SK-N-SH treated with all-trans-retinoic acid at 6 μM for 48 hours (cell line): ENCODE results near the gene HACD1.

Experiments used
- ATAC-seq: fragments of 200-7000 bp; cut with Tn5 transposase; 3 replicates; pipeline ENCODE4 v1.9.1; 2020; ENCODE audit warnings: mild to moderate bottlenecking, moderate library complexity
- ARNTL ChIP-seq: fragments of 450-650 bp; formaldehyde crosslinking; IDR thresholded peaks from 2 replicates; pipeline ENCODE4 v1.5.0; 2020; ENCODE audit warnings: low read depth, mild to moderate bottlenecking, moderate library complexity, borderline replicate concordance
- CREB5 ChIP-seq: fragments of 250-450 bp; sonication (Bioruptor Pico); IDR thresholded peaks from 2 replicates; pipeline ENCODE4 v1.5.1; 2020; ENCODE audit warnings: low read depth, mild to moderate bottlenecking, moderate library complexity
- CSDC2 ChIP-seq: fragments of 250-450 bp; sonication (Bioruptor Pico); IDR thresholded peaks from 2 replicates; pipeline ENCODE4 v1.5.0; 2020; ENCODE audit warnings: mild to moderate bottlenecking, moderate library complexity
- CSRNP3 ChIP-seq: fragments of 250-450 bp; sonication (Bioruptor Pico); IDR thresholded peaks from 2 replicates; pipeline ENCODE4 v1.5.1; 2021; ENCODE audit warnings: mild to moderate bottlenecking, moderate library complexity
- ESRRG ChIP-seq: fragments of 250-450 bp; sonication (Bioruptor Pico); IDR thresholded peaks from 2 replicates; pipeline ENCODE4 v1.6.1; 2021; ENCODE audit warnings: mild to moderate bottlenecking
- GLIS3 ChIP-seq: fragments of 250-450 bp; sonication (Bioruptor Pico); IDR thresholded peaks from 2 replicates; pipeline ENCODE4 v1.5.0; 2020; ENCODE audit warnings: mild to moderate bottlenecking, moderate library complexity
- ISL1 ChIP-seq: fragments of 250-450 bp; sonication (Bioruptor Pico); IDR thresholded peaks from 2 replicates; pipeline ENCODE4 v2.1.2; 2022; ENCODE audit warnings: mild to moderate bottlenecking, moderate library complexity
- OSR1 ChIP-seq: fragments of 250-450 bp; sonication (Bioruptor Pico); IDR thresholded peaks from 2 replicates; pipeline ENCODE4 v1.8.0; 2022; ENCODE audit warnings: moderate library complexity, mild to moderate bottlenecking, inconsistent platforms
- PATZ1 ChIP-seq: fragments of 250-450 bp; sonication (Bioruptor Pico); IDR thresholded peaks from 2 replicates; pipeline ENCODE4 v1.8.0; 2020; ENCODE audit warnings: mild to moderate bottlenecking, moderate library complexity, borderline replicate concordance
- POU6F1 ChIP-seq: fragments of 250-450 bp; sonication (Bioruptor Pico); IDR thresholded peaks from 2 replicates; pipeline ENCODE4 v1.8.0; 2021; ENCODE audit warnings: low read depth, mild to moderate bottlenecking, moderate library complexity, borderline replicate concordance
- PPARA ChIP-seq: fragments of 250-450 bp; sonication (Bioruptor Pico); IDR thresholded peaks from 2 replicates; pipeline ENCODE4 v1.5.0; 2020; ENCODE audit warnings: mild to moderate bottlenecking, borderline replicate concordance
- RARB ChIP-seq: fragments of 250-450 bp; sonication (Bioruptor Pico); IDR thresholded peaks from 2 replicates; pipeline ENCODE4 v1.8.0; 2021; ENCODE audit warnings: mild to moderate bottlenecking, moderate library complexity
- SNAI2 ChIP-seq: fragments of 250-450 bp; sonication (Bioruptor Pico); IDR thresholded peaks from 2 replicates; pipeline ENCODE4 v1.5.0; 2020; ENCODE audit warnings: mild to moderate bottlenecking, moderate library complexity
- TCF4 ChIP-seq: fragments of 250-450 bp; sonication (Bioruptor Pico); IDR thresholded peaks from 2 replicates; pipeline ENCODE4 v1.8.0; 2021; ENCODE audit warnings: mild to moderate bottlenecking, moderate library complexity, borderline replicate concordance
- TOX ChIP-seq: fragments of 250-450 bp; sonication (Bioruptor Pico); IDR thresholded peaks from 2 replicates; pipeline ENCODE4 v1.8.0; 2021; ENCODE audit warnings: mild to moderate bottlenecking, moderate library complexity, borderline replicate concordance
- TSHZ2 ChIP-seq: fragments of 250-450 bp; sonication (Bioruptor Pico); IDR thresholded peaks from 2 replicates; pipeline ENCODE4 v1.5.0; 2020; ENCODE audit warnings: mild to moderate bottlenecking, moderate library complexity
- ZC3H10 ChIP-seq: fragments of 250-450 bp; sonication (Bioruptor Pico); IDR thresholded peaks from 2 replicates; pipeline ENCODE4 v1.5.1; 2021; ENCODE audit warnings: mild to moderate bottlenecking, moderate library complexity
- ZFP3 ChIP-seq: fragments of 250-450 bp; sonication (Bioruptor Pico); IDR thresholded peaks from 2 replicates; pipeline ENCODE4 v1.5.0; 2020; ENCODE audit warnings: mild to moderate bottlenecking, moderate library complexity
- ZFP30 ChIP-seq: fragments of 450-650 bp; formaldehyde crosslinking; IDR thresholded peaks from 2 replicates; pipeline ENCODE4 v1.5.0; 2022; ENCODE audit warnings: mild to moderate bottlenecking, moderate library complexity
- ZNF565 ChIP-seq: fragments of 450-650 bp; formaldehyde crosslinking; conservative IDR thresholded peaks from 2 replicates; pipeline ENCODE4 v1.5.0; 2020; ENCODE audit warnings: low read depth, mild to moderate bottlenecking, moderate library complexity
- ZNF70 ChIP-seq: fragments of 450-650 bp; formaldehyde crosslinking; IDR thresholded peaks from 2 replicates; pipeline ENCODE4 v1.5.0; 2020; ENCODE audit warnings: mild to moderate bottlenecking, moderate library complexity
- ZNF8 ChIP-seq: fragments of 450-650 bp; formaldehyde crosslinking; IDR thresholded peaks from 2 replicates; pipeline ENCODE4 v1.5.0; 2020; ENCODE audit warnings: mild to moderate bottlenecking, moderate library complexity

The HACD1 gene

GRCh38 chr10:17563452-17563851 lies 53.7 kb downstream of the HACD1 start:
- no peak for ATAC-seq
- TF ChIP-seq ZFP3 (CRISPR knock-in tag) (peak; percentile 81; the same call in 1 of the 2 replicates), ESRRG (CRISPR knock-in tag) (peak; percentile 74; the same call in 1 of the 2 replicates), ZFP30 (CRISPR knock-in tag) (no peak), CSDC2 (peak; percentile 97), RARB (CRISPR knock-in tag) (0 out of 2 replicates have a peak, but pooled peaks have one; percentile 79), ISL1 (peak; percentile 43; the same call in 1 of the 2 replicates), TSHZ2 (CRISPR knock-in tag) (no peak), ZC3H10 (CRISPR knock-in tag) (peak; percentile 90; the same call in 1 of the 2 replicates), ARNTL (CRISPR knock-in tag) (no peak), CSRNP3 (CRISPR knock-in tag) (no peak), TCF4 (no peak), ZNF565 (CRISPR knock-in tag) (no peak), PATZ1 (no peak), ZNF8 (CRISPR knock-in tag) (0 out of 2 replicates have a peak, but pooled peaks have one; percentile 13), OSR1 (peak; percentile 94), GLIS3 (CRISPR knock-in tag) (no peak), POU6F1 (CRISPR knock-in tag) (peak; percentile 67; the same call in 1 of the 2 replicates), TOX (CRISPR knock-in tag) (peak; percentile 65; the same call in 1 of the 2 replicates), SNAI2 (CRISPR knock-in tag) (peak; percentile 98)

GRCh38 chr10:17562614-17563013 lies 54.6 kb downstream of the HACD1 start:
- peak; percentile 92 for ATAC-seq
- TF ChIP-seq CREB5 (CRISPR knock-in tag) (peak; percentile 74), PPARA (CRISPR knock-in tag) (no peak), RARB (CRISPR knock-in tag) (0 out of 2 replicates have a peak, but pooled peaks have one; percentile 34), GLIS3 (CRISPR knock-in tag) (peak; percentile 88; the same call in 1 of the 2 replicates), TOX (CRISPR knock-in tag) (peak; percentile 83), ZNF70 (CRISPR knock-in tag) (no peak), ZFP3 (CRISPR knock-in tag) (peak; percentile 35; the same call in 1 of the 2 replicates), TSHZ2 (CRISPR knock-in tag) (peak; percentile 91), ISL1 (peak; percentile 93), SNAI2 (CRISPR knock-in tag) (0 out of 2 replicates have a peak, but pooled peaks have one; percentile 8), ARNTL (CRISPR knock-in tag) (no peak), ZC3H10 (CRISPR knock-in tag) (peak; percentile 57), CSDC2 (peak; percentile 37; the same call in 1 of the 2 replicates)
- TF ChIP-seq, all 23 proteins: peak for 10
